ENCODE measurements around the gene MED27. TPM values are rescaled to one million over a fixed set of nuclear protein-coding genes. Genes with fewer than 3 reads are reported as not detected.
A peak's percentile ranks its signal among the peaks of the same experiment; 100 is the strongest.

MED27 gene
- total RNA-seq, 2 experiments from 2014 or later, result 22.7 to 23.3 TPM

GRCh38 chr9:131835151-131835910 lies 244.3 kb downstream of the MED27 start:
- CTCF ChIA-PET, result interaction anchor here (0.6 kb wide), 1 partner anchor 869 kb away, joined by 5 read pairs; no protein-coding TSS in a partner anchor
- POLR2A ChIA-PET, result no interaction called here
- H3K36me3 Mint-ChIP-seq (ENCODE audit: low read depth), result peaks cover 5% of the 10 kb centered on the region
- peaks cover 29% of the 10 kb centered on the region for H3K4me1 Mint-ChIP-seq
- peaks cover 11% of the 10 kb centered on the region for H3K27me3 Mint-ChIP-seq
- no peak overlapping the region for H3K4me3 Mint-ChIP-seq
- H3K9me3 Mint-ChIP-seq, result peaks cover 9% of the 10 kb centered on the region
- no peak overlapping the region for H3K27ac Mint-ChIP-seq
- no peak for DNase-seq

GRCh38 chr9:131834721-131835120 lies 244.9 kb downstream of the MED27 start:
- POLR2A ChIA-PET, result no interaction called here
- H3K4me3 Mint-ChIP-seq, result no peak overlapping the region
- peaks cover 9% of the 10 kb centered on the region for H3K9me3 Mint-ChIP-seq

GRCh38 chr9:131833906-131834305 lies 245.8 kb downstream of the MED27 start:
- ChIA-PET POLR2A (no interaction called here), CTCF (no interaction called here)
- H3K27ac Mint-ChIP-seq, result no peak overlapping the region
- no peak overlapping the region for H3K4me3 Mint-ChIP-seq
- peaks cover 17% of the 10 kb centered on the region for H3K4me1 Mint-ChIP-seq
- H3K36me3 Mint-ChIP-seq (ENCODE audit: low read depth), result peaks cover 5% of the 10 kb centered on the region
- H3K9me3 Mint-ChIP-seq, result peaks cover 9% of the 10 kb centered on the region
- DNase-seq, result no peak
- H3K27me3 Mint-ChIP-seq, result peaks cover 11% of the 10 kb centered on the region

More at GRCh38 chr9:131834721-131835120, 244.9 kb downstream of the MED27 start:
- no peak overlapping the region for H3K27ac Mint-ChIP-seq
- DNase-seq, result no peak
- peaks cover 23% of the 10 kb centered on the region for H3K4me1 Mint-ChIP-seq
- CTCF ChIA-PET, result interaction anchor here (0.6 kb wide), 1 partner anchor 869 kb away, joined by 5 read pairs; no protein-coding TSS in a partner anchor
- peaks cover 5% of the 10 kb centered on the region for H3K36me3 Mint-ChIP-seq (ENCODE audit: low read depth)
- H3K27me3 Mint-ChIP-seq, result peaks cover 11% of the 10 kb centered on the region

GRCh38 chr9:131833083-131833482 lies 246.6 kb downstream of the MED27 start:
- Mint-ChIP-seq H3K36me3 (ENCODE audit: low read depth) (peaks cover 5% of the 10 kb centered on the region), H3K9me3 (peaks cover 9% of the 10 kb centered on the region), H3K4me1 (peaks cover 13% of the 10 kb centered on the region), H3K4me3 (no peak overlapping the region), H3K27me3 (peaks cover 11% of the 10 kb centered on the region), H3K27ac (no peak overlapping the region)
- CTCF ChIA-PET, result no interaction called here
- no peak for DNase-seq
- POLR2A ChIA-PET, result no interaction called here

- H3K36me3 Mint-ChIP-seq (ENCODE audit: low read depth), result peaks cover 5% of the 10 kb centered on the region
- no peak overlapping the region for H3K27ac Mint-ChIP-seq
- ChIA-PET POLR2A (no interaction called here), CTCF (interaction anchor here (0.6 to 1.5 kb wide), 2 partner anchors 9 to 122 kb away, joined by 3 to 5 read pairs; no protein-coding TSS in a partner anchor)
- H3K4me3 Mint-ChIP-seq, result no peak overlapping the region
- peaks cover 8% of the 10 kb centered on the region for H3K9me3 Mint-ChIP-seq
- no peak for DNase-seq
- peaks cover 8% of the 10 kb centered on the region for H3K4me1 Mint-ChIP-seq
- H3K27me3 Mint-ChIP-seq, result peaks cover 11% of the 10 kb centered on the region
Observed at GRCh38 chr9:131831380-131832165, 248.1 kb downstream of the MED27 start.

- DNase-seq, result no peak
- POLR2A ChIA-PET, result no interaction called here
- CTCF ChIA-PET, result interaction anchor here (0.6 kb wide), 1 partner anchor 108 kb away, joined by 3 read pairs; no protein-coding TSS in a partner anchor
- Mint-ChIP-seq H3K27me3 (peaks cover 12% of the 10 kb centered on the region), H3K4me3 (no peak overlapping the region), H3K4me1 (peaks cover 4% of the 10 kb centered on the region), H3K27ac (no peak overlapping the region), H3K9me3 (no peaks in the 10 kb centered on the region), H3K36me3 (ENCODE audit: low read depth) (no peaks in the 10 kb centered on the region)
Observed at GRCh38 chr9:131827821-131828369, 251.8 kb downstream of the MED27 start.

- no peaks in the 10 kb centered on the region for H3K4me1 Mint-ChIP-seq
- no peak for DNase-seq
- H3K27ac Mint-ChIP-seq, result no peak overlapping the region
- no peaks in the 10 kb centered on the region for H3K36me3 Mint-ChIP-seq (ENCODE audit: low read depth)
- peaks cover 8% of the 10 kb centered on the region for H3K27me3 Mint-ChIP-seq
- ChIA-PET CTCF (interaction anchor here (0.6 to 1.3 kb wide), 2 partner anchors 13 to 107 kb away, joined by 3 to 7 read pairs; no protein-coding TSS in a partner anchor), POLR2A (no interaction called here)
- H3K4me3 Mint-ChIP-seq, result no peak overlapping the region
- H3K9me3 Mint-ChIP-seq, result no peaks in the 10 kb centered on the region
Observed at GRCh38 chr9:131826966-131827525, 252.6 kb downstream of the MED27 start.

GRCh38 chr9:131826053-131826452 lies 253.6 kb downstream of the MED27 start:
- no peaks in the 10 kb centered on the region for H3K36me3 Mint-ChIP-seq (ENCODE audit: low read depth)
- CTCF ChIA-PET, result interaction anchor here (1.3 kb wide), 1 partner anchor 14 kb away, joined by 7 read pairs; no protein-coding TSS in a partner anchor
- H3K27me3 Mint-ChIP-seq, result peaks cover 12% of the 10 kb centered on the region
- no peak for DNase-seq
- POLR2A ChIA-PET, result no interaction called here
- H3K27ac Mint-ChIP-seq, result no peak overlapping the region
- H3K9me3 Mint-ChIP-seq, result no peaks in the 10 kb centered on the region
- H3K4me1 Mint-ChIP-seq, result no peaks in the 10 kb centered on the region
- H3K4me3 Mint-ChIP-seq, result no peak overlapping the region

GRCh38 chr9:131824953-131825495 lies 254.6 kb downstream of the MED27 start:
- no peaks in the 10 kb centered on the region for H3K4me1 Mint-ChIP-seq
- no peak for DNase-seq
- POLR2A ChIA-PET, result no interaction called here

GRCh38 chr9:131824155-131824594 lies 255.5 kb downstream of the MED27 start:
- H3K4me1 Mint-ChIP-seq, result no peaks in the 10 kb centered on the region
- no peak overlapping the region for H3K27ac Mint-ChIP-seq
- H3K36me3 Mint-ChIP-seq (ENCODE audit: low read depth), result no peaks in the 10 kb centered on the region
- no peak overlapping the region for H3K4me3 Mint-ChIP-seq
- peaks cover 24% of the 10 kb centered on the region for H3K27me3 Mint-ChIP-seq
- H3K9me3 Mint-ChIP-seq, result no peaks in the 10 kb centered on the region
- no peak for DNase-seq
- CTCF ChIA-PET, result no interaction called here
- POLR2A ChIA-PET, result no interaction called here

More at GRCh38 chr9:131824953-131825495, 254.6 kb downstream of the MED27 start:
- H3K4me3 Mint-ChIP-seq, result no peak overlapping the region
- peak overlapping the region; percentile 64 for H3K27ac Mint-ChIP-seq
- H3K27me3 Mint-ChIP-seq, result peaks cover 22% of the 10 kb centered on the region
- H3K36me3 Mint-ChIP-seq (ENCODE audit: low read depth), result no peaks in the 10 kb centered on the region
- H3K9me3 Mint-ChIP-seq, result no peaks in the 10 kb centered on the region
- CTCF ChIA-PET, result interaction anchor here (0.8 kb wide), 1 partner anchor 18 kb away, joined by 3 read pairs; no protein-coding TSS in a partner anchor

GRCh38 chr9:131823701-131824146 lies 255.9 kb downstream of the MED27 start:
- no peak overlapping the region for H3K4me3 Mint-ChIP-seq
- CTCF ChIA-PET, result interaction anchor here (0.5 kb wide), 1 partner anchor 262 kb away, joined by 3 read pairs; no protein-coding TSS in a partner anchor
- no peak overlapping the region for H3K27ac Mint-ChIP-seq
- no peaks in the 10 kb centered on the region for H3K4me1 Mint-ChIP-seq
- peaks cover 24% of the 10 kb centered on the region for H3K27me3 Mint-ChIP-seq
- DNase-seq, result no peak
- POLR2A ChIA-PET, result no interaction called here
- H3K36me3 Mint-ChIP-seq (ENCODE audit: low read depth), result no peaks in the 10 kb centered on the region
- H3K9me3 Mint-ChIP-seq, result no peaks in the 10 kb centered on the region

GRCh38 chr9:131818089-131818488 lies 261.6 kb downstream of the MED27 start:
- Mint-ChIP-seq H3K9me3 (no peaks in the 10 kb centered on the region), H3K27ac (no peak overlapping the region), H3K27me3 (peaks cover 23% of the 10 kb centered on the region), H3K4me1 (no peaks in the 10 kb centered on the region), H3K36me3 (ENCODE audit: low read depth) (no peaks in the 10 kb centered on the region), H3K4me3 (no peak overlapping the region)
- CTCF ChIA-PET, result no interaction called here
- DNase-seq, result no peak
- POLR2A ChIA-PET, result no interaction called here

All from activated CD4-positive, alpha-beta T cell treated with anti-CD3 and anti-CD28 coated beads, Interleukin-2, amount 10 ng/mL, durations not matched to agents 7 days and 5 days (primary cell).